Lower leg skin (tissue), 4 donors: ENCODE measurements around the gene MYT1. TPM values are rescaled to one million over a fixed set of nuclear protein-coding genes. Genes with fewer than 3 reads are reported as not detected.
A peak's percentile ranks its signal among the peaks of the same experiment; 100 is the strongest.

Source experiments
- DNase-seq, 2 donors: peaks; one replicate each; pipeline ENCODE4 v3.0.0-alpha.2; 2019; ENCODE audit warnings: low spot score in 2 of 2
- H3K4me3 ChIP-seq: fragments of 200-600 bp; sonication (generic); 2 replicates; pipeline ENCODE4 v1.5.1; 2017; ENCODE audit warnings: mild to moderate bottlenecking, low read depth; ENCODE audit not compliant: poor library complexity, severe bottlenecking
- CTCF ChIP-seq, 3 donors: fragments of 450-650 bp; IDR thresholded peaks; one replicate each; pipeline ENCODE4 v1.5.1; 2016; ENCODE audit warnings: antibody characterized with exemption in 3 of 3, mild to moderate bottlenecking in 3 of 3, moderate library complexity in 2 of 3
- POLR2A ChIP-seq, 2 donors: fragments of 450-650 bp; IDR thresholded peaks; one replicate each; pipeline ENCODE4 v1.6.1; 2016 to 2017; ENCODE audit warnings: antibody characterized with exemption in 2 of 2, mild to moderate bottlenecking in 1 of 2, moderate library complexity in 1 of 2
- WGBS, 2 donors: methylation state at CpG; one replicate each; pipeline ENCODE4 v1.1.5; 2018; 5-methylcytosine and 5-hydroxymethylcytosine counted together
- intact Hi-C: fragments of 100-400 bp; cut with DNase I; formaldehyde crosslinking; loops from one replicate; pipeline ENCODE4 v1.15.0; 2023; ENCODE audit warnings: low total_unique reads
- total RNA-seq, 4 donors: library from RNA; depleted of rRNA; stranded (reverse); fragments of >200 nt; gene quantifications; one replicate each; pipeline ENCODE4 v1.1.0, GENCODE V29; 2016

Gene MYT1
- total RNA-seq, 4 donors from 2014 or later, result 0.26 TPM; not detected in 3

DNA sequence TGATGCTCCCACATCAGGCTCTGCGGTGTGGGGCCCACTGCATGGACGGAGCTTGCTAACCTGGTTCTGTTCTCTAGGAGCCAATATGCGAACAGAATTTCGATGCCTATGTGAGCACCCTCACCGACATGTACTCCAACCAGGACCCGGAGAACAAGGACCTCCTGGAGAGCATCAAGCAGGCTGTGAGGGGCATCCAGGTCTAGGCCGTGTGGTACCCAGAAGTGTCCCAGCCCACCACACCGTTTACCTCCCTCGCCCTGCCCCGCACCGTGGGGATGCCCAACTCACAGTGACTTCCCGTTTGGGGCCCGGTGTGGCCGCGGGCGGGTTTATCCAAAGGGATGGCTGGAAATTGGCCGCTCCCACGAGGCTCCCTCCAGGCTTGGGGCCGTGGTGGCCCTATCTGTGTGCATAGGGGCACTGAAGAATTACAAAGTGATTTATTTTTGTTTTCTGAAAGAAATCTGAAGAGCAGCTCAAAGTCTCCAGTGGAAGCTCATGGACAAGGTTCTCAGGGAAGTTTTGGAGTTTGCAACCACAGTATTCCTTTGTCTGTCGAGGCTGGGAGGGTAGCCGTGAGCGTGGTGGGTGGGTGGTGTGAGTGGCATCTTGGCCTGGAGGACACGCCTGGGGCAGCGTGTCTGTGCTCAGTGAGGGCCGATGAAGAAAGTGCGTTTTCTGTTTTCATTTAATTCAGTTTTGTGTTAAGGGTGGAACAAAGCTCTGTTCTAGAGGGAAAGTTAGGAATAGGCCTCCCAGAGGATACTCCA is 76.2 kb downstream of the MYT1 start:
- H3K4me3 ChIP-seq, result no peak overlapping the region
- no peak for DNase-seq
- intact Hi-C loops, result no loop called here
- TF ChIP-seq CTCF (IDR thresholded peaks at IDR 0.05), result no peak
- TF ChIP-seq POLR2A (IDR thresholded peaks at IDR 0.05), result no peak
- 91 to 92% methylated on average over 26 of the region's 26 CpGs for WGBS, 2 donors

DNA sequence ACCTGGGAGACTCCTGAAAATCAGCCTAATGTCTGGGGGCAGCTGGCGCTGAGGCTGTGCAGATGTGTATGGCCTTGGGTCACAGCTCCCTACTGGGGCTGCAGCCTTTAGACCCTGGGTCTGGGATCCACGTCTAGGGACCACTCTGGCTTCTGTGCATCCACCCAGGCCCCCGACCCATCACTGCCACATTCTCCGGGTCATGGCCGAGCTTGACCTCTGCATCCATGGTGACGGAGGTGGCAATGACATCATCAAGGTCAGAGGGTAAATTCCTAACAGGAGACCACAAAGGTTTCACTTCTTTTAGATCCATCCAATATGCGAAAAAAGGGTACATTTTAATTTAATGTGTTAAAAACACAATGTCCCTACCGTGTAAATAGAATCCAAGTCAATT is 76.8 kb downstream of the MYT1 start:
- no peak for TF ChIP-seq CTCF (IDR thresholded peaks at IDR 0.05)
- no peak for TF ChIP-seq POLR2A (IDR thresholded peaks at IDR 0.05)
- 70 to 77% methylated on average over 8 of the region's 8 CpGs for WGBS, 2 donors
- intact Hi-C loops, result no loop called here
- H3K4me3 ChIP-seq, result no peak overlapping the region
- no peak for DNase-seq

DNA sequence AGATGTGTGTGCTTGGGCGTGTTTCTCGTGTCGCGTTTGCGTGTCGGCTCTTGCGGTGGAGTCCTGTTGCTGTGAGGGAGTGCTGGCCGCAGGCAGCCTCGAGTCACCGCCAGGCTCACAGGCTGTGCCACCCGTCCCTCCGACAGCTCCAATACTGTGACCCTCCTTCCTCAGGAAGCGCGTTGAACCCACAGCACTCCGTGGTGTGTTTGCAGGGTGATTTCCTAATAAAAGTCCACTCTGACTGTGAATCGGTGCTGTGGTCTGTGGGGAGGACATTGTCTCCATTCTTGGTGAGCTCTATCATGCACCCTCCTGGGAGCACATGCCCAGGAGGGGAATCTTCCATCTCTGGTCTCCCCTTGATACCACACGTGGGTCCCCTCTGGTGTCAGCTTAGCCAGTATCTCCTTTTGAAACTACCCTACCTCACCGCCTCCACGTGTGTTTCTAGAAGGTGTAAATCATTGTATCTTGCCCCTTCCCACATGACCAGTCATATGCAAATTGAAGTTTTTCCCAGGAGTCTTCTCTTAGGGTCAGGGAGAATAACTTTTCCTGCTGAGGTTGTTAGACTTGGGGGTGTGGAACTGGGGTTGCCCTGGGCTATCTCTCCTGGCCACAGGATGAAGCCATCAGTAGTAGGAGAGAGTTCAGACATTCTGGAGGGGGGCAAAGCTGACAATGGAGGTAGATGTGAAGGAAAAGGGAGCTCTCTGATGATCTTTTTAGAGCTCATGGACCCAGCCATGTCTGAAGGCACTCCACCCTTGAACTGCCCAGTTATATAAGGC is 77.9 kb downstream of the MYT1 start:
- DNase-seq, result no peak
- 82 to 88% methylated on average over 19 of the region's 19 CpGs for WGBS, 2 donors
- intact Hi-C loops, result no loop called here

DNA sequence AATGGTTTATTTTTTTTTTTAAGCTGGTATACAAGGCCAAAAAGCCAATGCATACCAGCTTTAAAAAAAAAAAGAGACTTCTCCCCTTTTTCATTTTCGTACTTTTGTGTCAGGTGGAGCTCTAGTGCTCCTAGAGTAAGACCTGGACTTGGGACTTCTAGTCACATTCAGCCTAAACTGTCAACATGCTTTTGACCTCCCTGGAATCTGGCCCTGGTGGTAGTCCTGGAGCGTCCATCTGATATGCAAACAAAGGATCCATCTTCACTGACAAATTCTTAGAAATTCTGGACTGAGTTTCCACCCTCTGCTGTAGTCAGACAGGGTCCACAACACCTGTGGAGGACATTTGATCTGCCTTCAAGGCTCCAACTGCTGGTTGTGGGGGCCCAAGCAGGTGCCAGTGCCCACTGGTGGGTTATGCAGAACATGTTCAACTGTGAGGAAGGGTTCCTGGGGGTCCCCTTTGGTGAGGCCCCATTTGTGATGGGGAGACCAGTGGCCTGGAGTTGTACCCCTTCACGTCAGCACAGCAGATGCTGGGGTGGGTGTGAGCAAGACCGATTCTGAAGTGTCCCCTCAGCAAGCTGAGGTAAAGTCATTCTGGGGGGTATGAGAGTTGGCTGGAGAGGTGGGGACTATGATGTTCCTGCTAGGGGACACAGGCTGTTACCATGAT is 78.7 kb downstream of the MYT1 start:
- peak in 1 of 2 donors; percentile 34 for DNase-seq
- TF ChIP-seq POLR2A (IDR thresholded peaks at IDR 0.05), result no peak
- TF ChIP-seq CTCF (IDR thresholded peaks at IDR 0.05), result no peak
- intact Hi-C loops, result no loop called here
- WGBS, 2 donors, result 92% methylated on average over 4 of the region's 4 CpGs
- no peak overlapping the region for H3K4me3 ChIP-seq

More for the DNA sequence above, 77.9 kb downstream of the MYT1 start:
- H3K4me3 ChIP-seq, result no peak overlapping the region
- TF ChIP-seq CTCF (IDR thresholded peaks at IDR 0.05) (no peak), POLR2A (IDR thresholded peaks at IDR 0.05) (no peak)

DNA sequence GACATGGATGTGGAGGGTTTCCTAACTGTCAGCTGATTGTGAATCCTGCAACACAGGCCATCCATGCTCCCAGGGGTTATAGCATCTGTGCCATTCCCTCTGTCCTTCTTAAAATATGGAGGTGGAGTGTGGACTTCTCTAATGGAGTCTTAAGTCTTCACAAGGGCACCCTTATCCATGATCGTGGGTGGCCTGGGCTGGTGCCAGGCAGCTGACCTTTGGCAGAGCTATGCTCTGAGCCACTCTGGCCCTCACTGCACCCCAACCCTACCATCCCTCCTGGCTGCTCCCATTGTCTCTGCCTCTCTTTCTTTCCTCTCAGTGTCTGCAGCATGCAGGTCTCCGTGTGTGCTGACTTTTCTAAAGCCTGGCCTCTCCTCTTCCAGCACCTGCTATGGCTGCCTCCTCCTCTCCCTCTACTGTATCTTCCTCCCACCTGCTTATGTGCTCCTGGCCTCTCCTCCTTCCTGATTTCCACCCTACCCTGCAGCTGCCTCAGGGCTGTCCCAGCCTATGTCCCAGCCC is 80.1 kb downstream of the MYT1 start:
- TF ChIP-seq POLR2A (IDR thresholded peaks at IDR 0.05), result no peak
- no peak for TF ChIP-seq CTCF (IDR thresholded peaks at IDR 0.05)
- peak in 1 of 2 donors; percentile 36 for DNase-seq
- intact Hi-C loops, result no loop called here
- WGBS, 2 donors, result 82 to 83% methylated on average over 2 of the region's 2 CpGs
- no peak overlapping the region for H3K4me3 ChIP-seq
